Measurements from ENCODE around the gene CST7. TPM values are rescaled to one million over a fixed set of nuclear protein-coding genes. Genes with fewer than 3 reads are reported as not detected.

The CST7 gene
- polyA plus RNA-seq, 4 donors = 0.89 to 4.9 (median 2.8) TPM

DNA sequence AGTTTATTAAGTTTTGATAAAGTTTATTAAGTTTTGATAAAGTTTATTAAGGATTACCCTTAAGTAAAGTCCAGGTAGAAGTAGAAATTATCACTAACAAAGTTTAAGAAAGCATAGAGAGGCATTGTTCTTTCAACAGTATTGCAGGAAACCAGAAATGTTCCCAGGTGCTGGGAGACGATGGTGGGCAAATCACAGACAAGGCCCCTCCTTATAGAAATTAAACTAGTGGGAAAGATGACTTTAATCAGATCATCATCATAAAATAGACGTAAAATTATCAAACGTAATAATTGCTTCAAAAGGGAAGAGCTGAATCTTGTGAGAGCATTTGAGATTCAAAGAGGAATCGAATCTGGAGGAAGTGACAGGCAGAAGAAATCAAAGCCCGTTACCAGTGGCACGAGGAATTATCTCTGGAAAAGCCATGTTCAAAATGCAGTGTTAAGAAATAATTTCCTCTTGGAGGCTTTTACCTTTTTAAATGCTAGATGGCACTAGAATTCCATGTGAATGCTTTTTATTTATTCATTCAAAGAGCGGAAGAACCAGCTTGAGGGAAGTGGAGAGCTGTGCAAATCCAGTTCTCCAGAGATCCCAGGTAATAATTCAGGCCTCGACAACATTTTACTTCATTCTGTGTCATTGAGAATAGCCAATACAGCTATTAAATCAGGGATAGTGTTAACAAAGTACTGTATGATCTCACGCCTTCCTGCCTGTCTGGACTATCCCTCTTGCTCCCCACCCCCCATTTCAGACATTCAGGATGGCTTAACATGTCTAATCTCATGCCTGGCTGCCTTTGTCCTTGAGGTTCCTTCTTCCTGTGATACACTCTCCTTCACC, 44.5 kb downstream of the CST7 start:
- Histone ChIP-seq H3K9me3 (ENCODE audit: control insufficient read depth in 2 of 2, insufficient read depth in 1 of 2, low read depth in 1 of 2, low read length in 1 of 2) (no peaks in the 10 kb centered on the region), H3K27ac (ENCODE audit: low read depth in 1 of 3, low read length in 2 of 3) (peak overlapping the region in 2 of 3 donors; percentile 86 to 100), H3K4me3 (ENCODE audit: low read depth in 1 of 3, low read length in 3 of 3) (peak overlapping the region in 1 of 3 donors; percentile 90), H3K27me3 (ENCODE audit: control insufficient read depth in 3 of 3, insufficient read depth in 3 of 3, low read length in 3 of 3) (no peaks in the 10 kb centered on the region), H3K36me3 (ENCODE audit: control insufficient read depth in 3 of 3, insufficient read depth in 2 of 3, low read depth in 1 of 3, low read length in 3 of 3) (no peaks in the 10 kb centered on the region), H3K4me1 (ENCODE audit: control insufficient read depth in 3 of 3, insufficient read depth in 2 of 3, low read depth in 1 of 3, low read length in 2 of 3) (peaks cover 8 to 36% (median 13%) of the 10 kb centered on the region in 3 donors)
- FAIRE-seq (no peak), DNase-seq (peak in 1 of 2 donors; percentile 54)
- WGBS, 3 donors = 19 to 37% (median 33%) methylated on average over 9 of the region's 9 CpGs

DNA sequence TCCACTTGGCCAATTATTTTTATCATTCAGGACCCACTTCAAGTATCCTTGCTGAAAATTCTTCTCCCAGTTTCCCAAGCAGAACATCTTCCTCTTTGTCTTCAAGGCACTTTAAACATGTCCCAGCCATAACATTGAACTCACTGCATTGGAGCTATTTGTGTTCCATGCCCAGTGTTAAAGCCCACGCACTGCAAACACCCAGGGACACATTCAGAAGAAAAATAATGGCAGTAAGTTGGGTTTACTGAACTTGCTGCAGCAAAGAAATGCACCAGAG, 45.1 kb downstream of the CST7 start:
- Histone ChIP-seq H3K9me3 (ENCODE audit: control insufficient read depth in 2 of 2, insufficient read depth in 1 of 2, low read depth in 1 of 2, low read length in 1 of 2) (no peaks in the 10 kb centered on the region), H3K27ac (ENCODE audit: low read depth in 1 of 3, low read length in 2 of 3) (no peak overlapping the region), H3K4me3 (ENCODE audit: low read depth in 1 of 3, low read length in 3 of 3) (no peak overlapping the region), H3K27me3 (ENCODE audit: control insufficient read depth in 3 of 3, insufficient read depth in 3 of 3, low read length in 3 of 3) (no peaks in the 10 kb centered on the region), H3K4me1 (ENCODE audit: control insufficient read depth in 3 of 3, insufficient read depth in 2 of 3, low read depth in 1 of 3, low read length in 2 of 3) (peaks cover 8 to 40% (median 13%) of the 10 kb centered on the region in 3 donors), H3K36me3 (ENCODE audit: control insufficient read depth in 3 of 3, insufficient read depth in 2 of 3, low read depth in 1 of 3, low read length in 3 of 3) (no peaks in the 10 kb centered on the region)
- no peak for FAIRE-seq
- WGBS, 3 donors = 81 to 92% (median 91%) methylated on average over 1 of the region's 1 CpG
- no peak for DNase-seq

DNA sequence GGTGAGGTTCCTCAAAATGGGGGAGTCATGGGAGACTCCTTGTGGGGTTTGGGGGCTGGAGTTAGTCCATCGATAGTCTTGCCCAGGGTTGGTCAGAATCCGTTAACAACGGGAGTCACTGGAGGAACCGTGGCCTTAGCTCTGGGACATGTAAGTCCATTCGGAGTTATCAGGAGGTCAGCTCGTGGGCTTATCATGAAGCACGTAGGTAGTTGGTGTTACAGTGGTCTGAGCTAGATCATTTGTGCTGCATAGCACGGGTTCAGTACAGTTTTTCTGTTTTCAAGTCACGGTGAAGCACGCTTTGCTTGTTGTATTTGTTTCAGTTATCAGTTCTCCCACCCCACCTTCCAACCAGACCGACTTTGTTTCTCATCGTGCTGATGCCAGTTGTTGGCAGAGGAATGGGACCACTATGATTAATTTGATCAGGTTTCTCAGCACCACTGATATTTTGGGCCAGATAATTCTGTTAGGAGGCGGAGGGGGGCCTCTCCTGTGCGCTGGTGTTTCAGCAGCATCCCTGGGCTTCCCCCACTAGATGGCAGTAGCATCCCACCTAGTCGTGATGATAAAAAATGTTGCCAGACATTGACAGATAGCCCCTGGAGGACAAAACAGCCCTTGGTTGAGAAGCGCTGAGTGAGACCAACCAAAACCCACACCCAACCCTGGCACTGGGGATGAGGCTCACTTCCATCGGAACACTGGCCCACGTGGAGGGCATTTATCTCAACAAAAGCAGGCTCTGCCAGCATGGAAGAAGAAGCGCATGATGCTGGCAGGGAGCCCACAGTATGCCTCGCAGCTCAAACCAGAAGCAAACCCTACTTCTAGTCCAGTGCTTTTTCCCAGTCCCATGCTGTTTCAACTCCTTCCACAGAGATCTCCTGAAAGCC, 45.6 kb downstream of the CST7 start:
- H3K4me1 ChIP-seq (ENCODE audit: control insufficient read depth in 3 of 3, insufficient read depth in 2 of 3, low read depth in 1 of 3, low read length in 2 of 3) = peaks cover 8 to 42% (median 13%) of the 10 kb centered on the region in 3 donors
- H3K36me3 ChIP-seq (ENCODE audit: control insufficient read depth in 3 of 3, insufficient read depth in 2 of 3, low read depth in 1 of 3, low read length in 3 of 3) = no peaks in the 10 kb centered on the region
- peak; percentile 81 to 86 for DNase-seq
- H3K27ac ChIP-seq (ENCODE audit: low read depth in 1 of 3, low read length in 2 of 3) = no peak overlapping the region
- H3K27me3 ChIP-seq (ENCODE audit: control insufficient read depth in 3 of 3, insufficient read depth in 3 of 3, low read length in 3 of 3) = no peaks in the 10 kb centered on the region
- no peak for FAIRE-seq
- WGBS, 3 donors = 34 to 42% (median 38%) methylated on average over 20 of the region's 20 CpGs
- no peak overlapping the region for H3K4me3 ChIP-seq (ENCODE audit: low read depth in 1 of 3, low read length in 3 of 3)
- H3K9me3 ChIP-seq (ENCODE audit: control insufficient read depth in 2 of 2, insufficient read depth in 1 of 2, low read depth in 1 of 2, low read length in 1 of 2) = no peaks in the 10 kb centered on the region

DNA sequence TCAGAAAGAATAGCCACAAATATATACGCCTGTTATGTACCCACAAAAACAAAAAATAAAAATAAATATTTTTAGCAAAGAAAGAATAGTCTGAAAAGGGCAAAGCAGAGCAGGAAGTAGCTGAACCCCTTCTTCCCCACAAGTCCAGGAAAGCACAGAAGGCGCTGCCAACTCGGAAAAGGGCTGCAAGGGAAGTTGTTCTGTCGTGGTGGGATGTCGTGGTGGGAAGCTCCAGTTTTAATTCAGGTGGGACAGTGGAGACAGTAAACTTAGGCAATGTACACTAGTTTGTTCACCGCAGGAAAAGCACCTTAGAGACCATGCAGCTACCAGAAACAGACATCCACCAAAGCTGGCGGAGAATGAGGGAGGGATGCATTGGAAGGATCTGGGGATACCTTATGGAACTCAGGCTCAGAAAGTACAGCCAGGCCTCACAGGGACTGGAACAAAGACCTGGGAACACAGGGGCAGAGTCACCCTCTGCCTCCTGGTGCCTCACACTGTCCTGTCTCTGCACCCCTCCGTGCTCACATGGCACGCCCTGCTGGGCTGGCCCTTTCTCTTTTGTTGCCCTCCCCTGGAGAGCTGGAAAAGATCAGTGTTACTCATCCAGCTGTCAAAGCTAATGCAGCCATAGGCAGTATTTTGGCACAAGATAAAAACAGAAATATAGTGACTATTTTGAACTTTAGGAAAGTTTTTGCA, 46.8 kb downstream of the CST7 start:
- peaks cover 8 to 44% (median 13%) of the 10 kb centered on the region in 3 donors for H3K4me1 ChIP-seq (ENCODE audit: control insufficient read depth in 3 of 3, insufficient read depth in 2 of 3, low read depth in 1 of 3, low read length in 2 of 3)
- DNase-seq (no peak), FAIRE-seq (no peak)

DNA sequence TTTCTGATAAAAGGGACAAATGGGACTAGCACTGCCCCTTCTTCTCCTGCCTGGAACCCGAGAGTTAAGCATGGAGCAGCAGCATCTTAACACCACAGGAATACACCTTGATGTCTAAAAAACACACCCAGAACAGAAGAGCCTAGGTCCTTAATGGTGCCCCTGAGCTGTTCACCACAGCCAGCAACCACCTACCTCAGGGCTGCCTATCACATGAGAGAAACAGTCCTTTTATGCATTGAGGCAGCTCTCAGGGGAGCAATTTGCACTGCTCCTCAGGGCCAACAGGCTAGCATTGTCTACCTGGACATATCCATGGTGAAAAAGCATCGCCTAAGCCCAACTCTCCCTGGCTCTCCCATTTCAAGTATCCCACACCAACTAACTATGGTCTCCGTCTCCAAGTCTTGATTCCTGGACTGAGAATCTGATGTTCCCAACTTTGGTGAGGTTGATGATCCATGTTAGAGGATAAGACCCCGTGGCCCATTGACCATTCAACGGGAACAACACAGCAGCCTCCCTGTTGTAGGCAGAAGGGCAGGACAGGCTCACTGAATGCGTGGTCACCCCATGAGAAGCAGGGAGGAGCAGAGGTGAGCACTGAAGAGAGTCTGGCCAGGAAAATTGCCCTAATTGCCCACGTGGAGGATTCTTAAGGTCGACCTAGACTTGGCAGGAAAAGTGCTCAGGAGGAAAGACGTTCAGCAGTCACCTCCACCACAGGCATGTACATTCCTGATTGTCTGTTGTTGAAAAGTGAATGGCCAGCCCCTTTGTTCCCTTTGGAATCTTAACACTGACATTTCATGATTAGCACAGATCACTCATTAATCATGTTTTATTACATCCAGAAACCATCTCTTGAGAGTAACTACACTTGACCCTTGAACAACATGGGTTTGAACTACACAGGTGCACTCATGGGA, 47.6 kb downstream of the CST7 start:
- peak overlapping the region in 2 of 3 donors; percentile 9 to 38 for H3K27ac ChIP-seq (ENCODE audit: low read depth in 1 of 3, low read length in 2 of 3)
- peak; percentile 68 to 75 for DNase-seq
- no peak overlapping the region for H3K4me3 ChIP-seq (ENCODE audit: low read depth in 1 of 3, low read length in 3 of 3)
- H3K36me3 ChIP-seq (ENCODE audit: control insufficient read depth in 3 of 3, insufficient read depth in 2 of 3, low read depth in 1 of 3, low read length in 3 of 3) = no peaks in the 10 kb centered on the region
- H3K9me3 ChIP-seq (ENCODE audit: control insufficient read depth in 2 of 2, insufficient read depth in 1 of 2, low read depth in 1 of 2, low read length in 1 of 2) = no peaks in the 10 kb centered on the region
- FAIRE-seq = no peak
- H3K27me3 ChIP-seq (ENCODE audit: control insufficient read depth in 3 of 3, insufficient read depth in 3 of 3, low read length in 3 of 3) = no peaks in the 10 kb centered on the region
- WGBS, 3 donors = 49 to 57% (median 52%) methylated on average over 9 of the region's 9 CpGs
- H3K4me1 ChIP-seq (ENCODE audit: control insufficient read depth in 3 of 3, insufficient read depth in 2 of 3, low read depth in 1 of 3, low read length in 2 of 3) = peaks cover 6 to 44% (median 8%) of the 10 kb centered on the region in 3 donors

More for the DNA sequence above, 46.8 kb downstream of the CST7 start:
- no peaks in the 10 kb centered on the region for H3K9me3 ChIP-seq (ENCODE audit: control insufficient read depth in 2 of 2, insufficient read depth in 1 of 2, low read depth in 1 of 2, low read length in 1 of 2)
- no peaks in the 10 kb centered on the region for H3K36me3 ChIP-seq (ENCODE audit: control insufficient read depth in 3 of 3, insufficient read depth in 2 of 3, low read depth in 1 of 3, low read length in 3 of 3)
- WGBS, 3 donors = 71 to 80% (median 80%) methylated on average over 9 of the region's 9 CpGs
- H3K27me3 ChIP-seq (ENCODE audit: control insufficient read depth in 3 of 3, insufficient read depth in 3 of 3, low read length in 3 of 3) = no peaks in the 10 kb centered on the region
- H3K27ac ChIP-seq (ENCODE audit: low read depth in 1 of 3, low read length in 2 of 3) = no peak overlapping the region
- H3K4me3 ChIP-seq (ENCODE audit: low read depth in 1 of 3, low read length in 3 of 3) = no peak overlapping the region

DNA sequence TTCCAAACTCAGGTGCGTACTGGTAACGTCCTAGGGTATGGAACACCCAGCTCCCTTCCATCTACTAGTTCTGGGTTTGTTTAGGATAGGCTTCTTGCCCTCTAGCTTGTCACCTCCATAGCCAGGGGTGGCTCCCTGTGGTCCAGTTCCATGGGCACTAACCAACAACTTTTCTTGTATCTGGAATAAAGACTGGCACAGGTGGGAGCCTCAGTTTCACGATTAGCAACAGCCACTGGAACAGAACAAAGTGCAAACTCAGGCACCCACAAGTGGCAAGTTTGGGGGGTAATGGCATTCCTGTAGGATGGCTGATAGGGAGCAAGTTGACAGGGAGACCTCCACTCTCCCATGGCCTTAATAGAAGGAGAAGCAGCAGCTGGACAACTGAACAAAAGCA, 49.1 kb downstream of the CST7 start:
- H3K27me3 ChIP-seq (ENCODE audit: control insufficient read depth in 3 of 3, insufficient read depth in 3 of 3, low read length in 3 of 3) = no peaks in the 10 kb centered on the region
- peaks cover 6 to 42% (median 8%) of the 10 kb centered on the region in 3 donors for H3K4me1 ChIP-seq (ENCODE audit: control insufficient read depth in 3 of 3, insufficient read depth in 2 of 3, low read depth in 1 of 3, low read length in 2 of 3)
- WGBS, 3 donors = 47 to 75% (median 68%) methylated on average over 3 of the region's 3 CpGs
- H3K9me3 ChIP-seq (ENCODE audit: control insufficient read depth in 2 of 2, insufficient read depth in 1 of 2, low read depth in 1 of 2, low read length in 1 of 2) = no peaks in the 10 kb centered on the region
- no peak overlapping the region for H3K4me3 ChIP-seq (ENCODE audit: low read depth in 1 of 3, low read length in 3 of 3)
- FAIRE-seq (no peak), DNase-seq (no peak)
- H3K27ac ChIP-seq (ENCODE audit: low read depth in 1 of 3, low read length in 2 of 3) = peak overlapping the region in 2 of 3 donors; percentile 34 to 42
- H3K36me3 ChIP-seq (ENCODE audit: control insufficient read depth in 3 of 3, insufficient read depth in 2 of 3, low read depth in 1 of 3, low read length in 3 of 3) = peaks cover 0 to 3% (median 2%) of the 10 kb centered on the region in 3 donors

- DNase-seq (peak; percentile 57 to 73), FAIRE-seq (no peak)
- Histone ChIP-seq H3K4me1 (ENCODE audit: control insufficient read depth in 3 of 3, insufficient read depth in 2 of 3, low read depth in 1 of 3, low read length in 2 of 3) (peaks cover 2 to 38% (median 8%) of the 10 kb centered on the region in 3 donors), H3K4me3 (ENCODE audit: low read depth in 1 of 3, low read length in 3 of 3) (no peak overlapping the region), H3K27me3 (ENCODE audit: control insufficient read depth in 3 of 3, insufficient read depth in 3 of 3, low read length in 3 of 3) (no peaks in the 10 kb centered on the region), H3K9me3 (ENCODE audit: control insufficient read depth in 2 of 2, insufficient read depth in 1 of 2, low read depth in 1 of 2, low read length in 1 of 2) (no peaks in the 10 kb centered on the region), H3K36me3 (ENCODE audit: control insufficient read depth in 3 of 3, insufficient read depth in 2 of 3, low read depth in 1 of 3, low read length in 3 of 3) (peaks cover 0 to 3% (median 2%) of the 10 kb centered on the region in 3 donors), H3K27ac (ENCODE audit: low read depth in 1 of 3, low read length in 2 of 3) (peak overlapping the region; percentile 25 to 42 (median 35))
- 32 to 57% (median 40%) methylated on average over 12 of the region's 12 CpGs for WGBS, 3 donors
These were observed 49.8 kb downstream of the CST7 start for GRCh38 chr20:24998631-24999445.

All from small intestine (tissue), 7 donors.